GM18505 (cell line): ENCODE data around the gene CELF3.

Source experiments
- ATAC-seq: cut with Tn5 transposase; IDR thresholded peaks from one replicate; pipeline ENCODE4 v1.9.1; 2021; ENCODE audit not compliant: unreplicated experiment
- POLR2A ChIP-seq: IDR thresholded peaks from 4 replicates; pipeline ENCODE4 v1.6.1; 2011; ENCODE audit warnings: borderline replicate concordance; ENCODE audit not compliant: insufficient read depth, insufficient read length; ENCODE audit errors: extremely low read depth

The CELF3 gene

GRCh38 chr1:151729157-151729965 is 12.8 kb upstream of the CELF3 start:
- no peak for TF ChIP-seq POLR2A
- ATAC-seq: no peak

- no peak for ATAC-seq
- TF ChIP-seq POLR2A: no peak
Observed at GRCh38 chr1:151728151-151729054, 11.8 kb upstream of the CELF3 start.

- TF ChIP-seq POLR2A: no peak
- ATAC-seq: no peak
Observed at GRCh38 chr1:151723726-151724370, 7.2 kb upstream of the CELF3 start.

GRCh38 chr1:151721788-151722510 is 5.3 kb upstream of the CELF3 start:
- no peak for TF ChIP-seq POLR2A
- no peak for ATAC-seq

- no peak for TF ChIP-seq POLR2A
- ATAC-seq: no peak
Observed at GRCh38 chr1:151720974-151721787, 4.6 kb upstream of the CELF3 start, which contains the start of gene RIIAD1. Gene RIIAD1 (plus strand): TSS chr1:151721522. CDS start chr1:151721537, 15 bp downstream.

GRCh38 chr1:151720554-151720953 is 4.0 kb upstream of the CELF3 start:
- ATAC-seq: no peak
- TF ChIP-seq POLR2A: no peak

GRCh38 chr1:151720125-151720524 is 3.5 kb upstream of the CELF3 start:
- TF ChIP-seq POLR2A: no peak
- ATAC-seq: no peak

GRCh38 chr1:151718666-151719065 is 2.1 kb upstream of the CELF3 start:
- no peak for ATAC-seq
- TF ChIP-seq POLR2A: no peak

GRCh38 chr1:151718011-151718431 is 1.4 kb upstream of the CELF3 start:
- no peak for TF ChIP-seq POLR2A
- ATAC-seq: no peak

GRCh38 chr1:151716405-151716762 is 219 bp downstream of the CELF3 start:
- no peak for TF ChIP-seq POLR2A
- no peak for ATAC-seq

GRCh38 chr1:151715726-151716404 is 738 bp downstream of the CELF3 start:
- no peak for TF ChIP-seq POLR2A
- ATAC-seq: no peak
